AG09309 (cell line): ENCODE data around the gene SFMBT2.
"Not testable (repeated sequence)": the region's sequence is repeated elsewhere in the genome, so short reads cannot be mapped to it uniquely, and the experiment has no call there.

Experiments used
- DNase-seq: peaks from one replicate; pipeline ENCODE4 v3.0.0-alpha.2; 2010; ENCODE audit warnings: low read depth
- H3K4me3 ChIP-seq: 2 replicates; pipeline ENCODE4 v1.5.1; 2011; ENCODE audit warnings: mild to moderate bottlenecking, low read depth, low read length, moderate library complexity; ENCODE audit not compliant: control insufficient read depth
- CTCF ChIP-seq: IDR thresholded peaks from 2 replicates; pipeline ENCODE4 v1.5.1; 2011; ENCODE audit warnings: mild to moderate bottlenecking, low read depth, low read length, inconsistent platforms; ENCODE audit not compliant: insufficient read depth, control insufficient read depth; ENCODE audit errors: missing control alignments

The SFMBT2 gene

GRCh38 chr10:7397049-7398035 is 13.5 kb downstream of the SFMBT2 start:
- TF ChIP-seq CTCF, result no peak
- no peak for DNase-seq
- H3K4me3 ChIP-seq, result no peak overlapping the region

- not testable (repeated sequence) for DNase-seq, H3K4me3 ChIP-seq
These were observed 18.5 kb downstream of the SFMBT2 start for GRCh38 chr10:7392301-7392700.

GRCh38 chr10:7391748-7392147 is 19.1 kb downstream of the SFMBT2 start:
- H3K4me3 ChIP-seq, result no peak overlapping the region
- DNase-seq, result no peak
- TF ChIP-seq CTCF, result no peak

GRCh38 chr10:7390689-7391110 is 20.1 kb downstream of the SFMBT2 start:
- H3K4me3 ChIP-seq, result not testable (repeated sequence)

GRCh38 chr10:7389844-7390243 is 21.0 kb downstream of the SFMBT2 start:
- TF ChIP-seq CTCF, result no peak
- H3K4me3 ChIP-seq, result no peak overlapping the region
- DNase-seq, result no peak

More at GRCh38 chr10:7390689-7391110, 20.1 kb downstream of the SFMBT2 start:
- DNase-seq, result not testable (repeated sequence)

- no peak overlapping the region for H3K4me3 ChIP-seq
- DNase-seq, result no peak
- TF ChIP-seq CTCF, result no peak
These were observed 21.5 kb downstream of the SFMBT2 start for GRCh38 chr10:7389346-7389745.

- H3K4me3 ChIP-seq, result no peak overlapping the region
- no peak for TF ChIP-seq CTCF
- DNase-seq, result no peak
These were observed 22.2 kb downstream of the SFMBT2 start for GRCh38 chr10:7388602-7389001.

GRCh38 chr10:7388149-7388548 is 22.7 kb downstream of the SFMBT2 start:
- DNase-seq, H3K4me3 ChIP-seq: not testable (repeated sequence)
